Activated naive CD4-positive, alpha-beta T cell treated with anti-CD3 and anti-CD28 coated beads, Interleukin-2, amount 10 ng/mL, durations not matched to agents 7 days and 5 days (primary cell): Measurements from ENCODE around the gene GSS.

Experiments
- CTCF ChIA-PET: fragments of 350-600 bp; sonication (Branson Sonifier 250); formaldehyde crosslinking; loops from one replicate; lab custom pipeline; 2021; ENCODE audit warnings: antibody characterized with exemption; lab: Charles Lee
- DNase-seq: peaks from one replicate; pipeline ENCODE4 v3.0.0-alpha.2; 2020
- H3K27ac Mint-ChIP-seq: one replicate; pipeline ENCODE4 v1.8.0; 2021; ENCODE audit warnings: mild to moderate bottlenecking, moderate library complexity, mixed read lengths
- H3K27me3 Mint-ChIP-seq: one replicate; pipeline ENCODE4 v1.8.0; 2021; ENCODE audit warnings: mild to moderate bottlenecking, mixed read lengths
- H3K36me3 Mint-ChIP-seq: one replicate; pipeline ENCODE4 v1.8.0; 2021; ENCODE audit warnings: mixed read lengths
- H3K4me1 Mint-ChIP-seq: one replicate; pipeline ENCODE4 v1.8.0; 2021; ENCODE audit warnings: mixed read lengths
- H3K4me3 Mint-ChIP-seq: one replicate; pipeline ENCODE4 v1.8.0; 2021; ENCODE audit warnings: mild to moderate bottlenecking, moderate library complexity, mixed read lengths
- H3K9me3 Mint-ChIP-seq: one replicate; pipeline ENCODE4 v1.8.0; 2021; ENCODE audit warnings: mixed read lengths

The GSS gene

GRCh38 chr20:34987288-34988190 is 31.9 kb upstream of the GSS start:
- Mint-ChIP-seq H3K36me3 (no peaks in the 10 kb centered on the region), H3K27ac (no peak overlapping the region), H3K4me1 (peaks cover 2% of the 10 kb centered on the region), H3K27me3 (peaks cover 37% of the 10 kb centered on the region), H3K4me3 (no peak overlapping the region), H3K9me3 (no peaks in the 10 kb centered on the region)
- no peak for DNase-seq
- CTCF ChIA-PET, result interaction anchor here (0.7 kb wide), 1 partner anchor 451 kb away, joined by 4 read pairs; the partner anchor contains the start of gene GDF5

DNA sequence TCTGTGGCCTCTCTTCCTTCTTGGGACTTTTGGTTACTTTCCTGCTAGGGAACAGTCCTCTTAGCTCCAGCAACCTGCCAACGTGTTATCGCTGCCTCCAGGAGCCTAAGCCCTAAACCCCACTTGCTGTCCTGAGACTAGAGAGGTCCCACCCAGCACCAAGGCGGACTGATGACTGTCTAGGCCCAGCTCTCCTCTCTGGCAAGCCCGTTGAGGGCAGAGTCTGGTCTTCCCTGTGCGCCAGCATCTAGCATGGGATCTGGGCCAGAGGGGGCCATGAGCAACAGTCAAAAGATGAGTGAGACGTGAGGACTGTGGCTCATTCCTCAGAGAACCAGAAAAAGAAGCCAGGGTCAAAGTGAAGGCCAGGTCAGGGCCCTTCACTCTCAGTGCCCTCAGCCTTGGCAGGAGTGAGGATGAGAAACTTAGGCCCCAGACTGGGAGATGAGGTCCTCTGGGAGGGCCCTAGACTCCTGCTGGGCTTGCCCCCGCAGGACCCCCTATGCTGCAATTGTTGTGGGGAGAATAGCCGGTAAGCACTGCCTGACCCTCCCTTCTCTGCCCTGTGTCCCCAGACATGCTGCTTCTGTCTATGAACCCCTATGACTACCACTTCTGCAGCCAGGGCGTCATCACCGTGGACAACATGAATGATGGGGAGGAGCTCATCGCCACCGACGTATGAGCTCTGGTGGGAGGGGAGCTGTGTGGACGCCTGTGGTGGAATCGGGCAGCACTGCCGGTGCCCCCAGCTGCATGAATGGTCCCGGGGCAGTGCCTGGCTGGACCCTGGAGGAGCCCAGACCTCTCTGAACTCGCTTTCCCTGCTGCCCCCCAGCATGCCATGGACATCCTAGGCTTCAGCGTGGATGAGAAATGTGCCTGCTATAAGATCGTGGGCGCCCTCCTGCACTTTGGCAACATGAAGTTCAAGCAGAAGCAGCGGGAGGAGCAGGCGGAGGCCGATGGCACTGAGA is 31.0 kb upstream of the GSS start:
- no peaks in the 10 kb centered on the region for H3K9me3 Mint-ChIP-seq
- H3K27ac Mint-ChIP-seq, result no peak overlapping the region
- H3K4me1 Mint-ChIP-seq, result peaks cover 2% of the 10 kb centered on the region
- no peak overlapping the region for H3K4me3 Mint-ChIP-seq
- no peaks in the 10 kb centered on the region for H3K36me3 Mint-ChIP-seq
- no peak for DNase-seq
- peaks cover 43% of the 10 kb centered on the region for H3K27me3 Mint-ChIP-seq
- CTCF ChIA-PET, result no interaction called here

- CTCF ChIA-PET, result no interaction called here
- no peak overlapping the region for H3K4me3 Mint-ChIP-seq
- H3K27ac Mint-ChIP-seq, result no peak overlapping the region
These were observed 30.1 kb upstream of the GSS start for GRCh38 chr20:34985461-34986310.

DNA sequence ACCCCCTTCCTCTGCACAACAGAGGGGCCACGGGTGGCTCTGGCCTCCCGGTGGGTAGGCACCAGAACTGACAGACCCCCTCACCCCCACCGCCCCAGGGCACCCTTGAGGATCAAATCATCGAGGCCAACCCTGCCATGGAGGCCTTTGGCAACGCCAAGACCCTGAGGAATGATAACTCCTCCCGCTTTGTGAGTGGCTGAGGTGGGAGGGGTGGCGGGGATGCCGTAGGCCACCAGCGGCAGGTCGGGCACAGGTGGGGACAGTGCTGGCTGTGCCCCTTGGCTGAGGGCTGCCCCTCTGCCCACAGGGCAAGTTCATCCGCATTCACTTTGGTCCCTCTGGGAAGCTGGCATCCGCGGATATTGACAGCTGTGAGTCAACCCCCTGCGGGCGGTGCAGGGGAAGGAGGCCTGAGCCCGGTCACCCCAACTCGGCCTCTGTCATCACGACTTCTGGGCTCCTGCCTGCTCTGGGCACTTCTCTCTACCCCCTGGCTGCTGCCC is 29.2 kb upstream of the GSS start:
- no peaks in the 10 kb centered on the region for H3K9me3 Mint-ChIP-seq
- CTCF ChIA-PET, result interaction anchor here (1.8 kb wide), 1 partner anchor 111 kb away, joined by 4 read pairs; no protein-coding TSS in a partner anchor
- H3K4me1 Mint-ChIP-seq, result peaks cover 2% of the 10 kb centered on the region
- H3K27ac Mint-ChIP-seq, result no peak overlapping the region
- no peaks in the 10 kb centered on the region for H3K36me3 Mint-ChIP-seq
- peaks cover 43% of the 10 kb centered on the region for H3K27me3 Mint-ChIP-seq
- no peak overlapping the region for H3K4me3 Mint-ChIP-seq
- no peak for DNase-seq

More at GRCh38 chr20:34985461-34986310, 30.1 kb upstream of the GSS start:
- no peak for DNase-seq
- H3K4me1 Mint-ChIP-seq, result peaks cover 2% of the 10 kb centered on the region
- peaks cover 43% of the 10 kb centered on the region for H3K27me3 Mint-ChIP-seq
- no peaks in the 10 kb centered on the region for H3K36me3 Mint-ChIP-seq
- no peaks in the 10 kb centered on the region for H3K9me3 Mint-ChIP-seq

- no peak overlapping the region for H3K27ac Mint-ChIP-seq
- H3K27me3 Mint-ChIP-seq, result peaks cover 43% of the 10 kb centered on the region
- H3K4me3 Mint-ChIP-seq, result no peak overlapping the region
- H3K4me1 Mint-ChIP-seq, result peaks cover 2% of the 10 kb centered on the region
- no peaks in the 10 kb centered on the region for H3K36me3 Mint-ChIP-seq
- H3K9me3 Mint-ChIP-seq, result no peaks in the 10 kb centered on the region
- DNase-seq, result no peak
- CTCF ChIA-PET, result interaction anchor here (1.8 kb wide), 1 partner anchor 110 kb away, joined by 4 read pairs; no protein-coding TSS in a partner anchor
These were observed 28.6 kb upstream of the GSS start for GRCh38 chr20:34983995-34984735.

GRCh38 chr20:34983089-34983820 is 27.6 kb upstream of the GSS start:
- Mint-ChIP-seq H3K36me3 (no peaks in the 10 kb centered on the region), H3K27ac (no peak overlapping the region), H3K27me3 (peaks cover 43% of the 10 kb centered on the region), H3K4me3 (no peak overlapping the region), H3K4me1 (peaks cover 2% of the 10 kb centered on the region), H3K9me3 (no peaks in the 10 kb centered on the region)
- CTCF ChIA-PET, result interaction anchor here (1.8 kb wide), 1 partner anchor 109 kb away, joined by 4 read pairs; no protein-coding TSS in a partner anchor
- no peak for DNase-seq

GRCh38 chr20:34982270-34983088 is 26.9 kb upstream of the GSS start:
- Mint-ChIP-seq H3K4me3 (no peak overlapping the region), H3K27me3 (peaks cover 47% of the 10 kb centered on the region), H3K9me3 (no peaks in the 10 kb centered on the region), H3K4me1 (peaks cover 2% of the 10 kb centered on the region), H3K36me3 (no peaks in the 10 kb centered on the region), H3K27ac (no peak overlapping the region)
- CTCF ChIA-PET, result interaction anchor here (1.8 kb wide), 1 partner anchor 108 kb away, joined by 4 read pairs; no protein-coding TSS in a partner anchor
- no peak for DNase-seq

- Mint-ChIP-seq H3K4me1 (peaks cover 2% of the 10 kb centered on the region), H3K4me3 (no peak overlapping the region), H3K9me3 (no peaks in the 10 kb centered on the region), H3K27me3 (peaks cover 47% of the 10 kb centered on the region), H3K27ac (no peak overlapping the region), H3K36me3 (no peaks in the 10 kb centered on the region)
- CTCF ChIA-PET, result no interaction called here
- DNase-seq, result no peak
These were observed 25.1 kb upstream of the GSS start for GRCh38 chr20:34980543-34981233.

DNA sequence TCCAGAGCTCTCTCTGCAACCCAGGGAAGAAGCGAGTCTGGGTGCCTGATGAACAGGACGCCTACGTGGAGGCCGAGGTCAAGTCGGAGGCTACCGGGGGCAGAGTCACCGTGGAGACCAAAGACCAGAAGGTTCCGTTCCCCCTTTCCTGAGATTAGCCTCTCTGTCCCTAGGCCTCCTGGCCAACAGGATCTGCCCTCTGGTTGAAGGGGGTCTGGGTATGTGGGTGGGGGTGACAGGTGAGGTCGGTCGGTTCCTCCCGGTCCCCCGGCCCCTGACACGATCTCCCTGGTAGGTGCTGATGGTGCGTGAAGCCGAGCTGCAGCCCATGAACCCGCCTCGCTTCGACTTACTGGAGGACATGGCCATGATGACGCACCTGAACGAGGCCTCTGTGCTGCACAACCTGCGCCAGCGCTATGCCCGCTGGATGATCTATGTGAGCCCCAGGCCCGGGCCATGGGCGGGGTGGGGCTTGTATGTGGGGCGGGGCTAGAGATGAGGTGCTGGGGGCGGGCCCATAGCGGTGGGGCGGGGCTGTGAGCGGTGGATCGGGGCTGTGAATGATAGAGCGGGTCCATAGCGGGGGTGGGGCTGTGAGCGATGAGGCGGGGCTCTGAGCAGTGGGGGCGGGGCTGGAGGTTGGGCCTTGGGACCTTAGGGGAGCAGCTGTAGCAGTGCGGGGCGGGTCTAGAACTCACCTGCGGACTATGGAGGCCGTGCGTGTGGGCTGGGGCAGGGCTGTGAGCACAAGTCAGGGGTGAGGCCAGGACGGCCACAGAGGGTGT is 24.0 kb upstream of the GSS start:
- H3K9me3 Mint-ChIP-seq, result no peaks in the 10 kb centered on the region
- no peak overlapping the region for H3K4me3 Mint-ChIP-seq
- no peaks in the 10 kb centered on the region for H3K36me3 Mint-ChIP-seq
- DNase-seq, result no peak
- no peak overlapping the region for H3K27ac Mint-ChIP-seq
- peaks cover 39% of the 10 kb centered on the region for H3K27me3 Mint-ChIP-seq
- CTCF ChIA-PET, result no interaction called here
- H3K4me1 Mint-ChIP-seq, result no peaks in the 10 kb centered on the region

- no peak for DNase-seq
- H3K36me3 Mint-ChIP-seq, result no peaks in the 10 kb centered on the region
- no peak overlapping the region for H3K27ac Mint-ChIP-seq
- H3K4me3 Mint-ChIP-seq, result no peak overlapping the region
- peaks cover 31% of the 10 kb centered on the region for H3K27me3 Mint-ChIP-seq
- CTCF ChIA-PET, result interaction anchor here (0.7 kb wide), 1 partner anchor 104 kb away, joined by 3 read pairs; no protein-coding TSS in a partner anchor
- H3K9me3 Mint-ChIP-seq, result no peaks in the 10 kb centered on the region
- no peaks in the 10 kb centered on the region for H3K4me1 Mint-ChIP-seq
These were observed 22.6 kb upstream of the GSS start for GRCh38 chr20:34978092-34978744.
